ENCODE data around the gene STIM1.

Gene STIM1

GRCh38 chr11:4098026-4098621 is 242.7 kb downstream of the STIM1 start:
- CTCF ChIA-PET, result interaction anchor here (1.0 to 1.8 kb wide), 3 partner anchors 21 to 291 kb away, joined by 3 to 5 read pairs (median 3); no protein-coding TSS in a partner anchor
- POLR2A ChIA-PET, result no interaction called here
- DNase-seq (ENCODE audit: extremely low spot score), result no peak
- TF ChIP-seq CTCF (IDR thresholded peaks at IDR 0.05; ENCODE audit: control extremely low read depth, extremely low read depth, low read depth, missing control alignments), result no peak

- POLR2A ChIA-PET, result no interaction called here
- DNase-seq (ENCODE audit: extremely low spot score), result no peak
Observed at GRCh38 chr11:4102711-4103110, 247.2 kb downstream of the STIM1 start.

GRCh38 chr11:4103269-4103668 is 247.8 kb downstream of the STIM1 start:
- no peak for DNase-seq (ENCODE audit: extremely low spot score)
- TF ChIP-seq CTCF (IDR thresholded peaks at IDR 0.05; ENCODE audit: control extremely low read depth, extremely low read depth, low read depth, missing control alignments), result no peak
- ChIA-PET POLR2A (no interaction called here), CTCF (interaction anchor here (1.1 kb wide), 1 partner anchor 423 kb away, joined by 3 read pairs; no protein-coding TSS in a partner anchor)

More at GRCh38 chr11:4102711-4103110, 247.2 kb downstream of the STIM1 start:
- CTCF ChIA-PET, result interaction anchor here (1.1 kb wide), 1 partner anchor 422 kb away, joined by 3 read pairs; no protein-coding TSS in a partner anchor
- TF ChIP-seq CTCF (IDR thresholded peaks at IDR 0.05; ENCODE audit: control extremely low read depth, extremely low read depth, low read depth, missing control alignments), result no peak

- ChIA-PET CTCF (interaction anchor here (0.7 to 2.6 kb wide), 4 partner anchors 10 to 256 kb away, joined by 3 to 8 read pairs (median 6); partner anchors contain the start of gene RRM1), POLR2A (no interaction called here)
- TF ChIP-seq CTCF (IDR thresholded peaks at IDR 0.05; ENCODE audit: control extremely low read depth, extremely low read depth, low read depth, missing control alignments), result no peak
- no peak for DNase-seq (ENCODE audit: extremely low spot score)
Observed at GRCh38 chr11:4105916-4106315, 250.5 kb downstream of the STIM1 start.

GRCh38 chr11:4111834-4112233 is 256.4 kb downstream of the STIM1 start:
- DNase-seq (ENCODE audit: extremely low spot score), result no peak
- CTCF ChIA-PET, result interaction anchor here (1.3 kb wide), 1 partner anchor 10 kb away, joined by 3 read pairs; no protein-coding TSS in a partner anchor
- POLR2A ChIA-PET, result interaction anchor here (0.6 kb wide), 1 partner anchor 366 kb away, joined by 4 read pairs; no protein-coding TSS in a partner anchor
- TF ChIP-seq CTCF (IDR thresholded peaks at IDR 0.05; ENCODE audit: control extremely low read depth, extremely low read depth, low read depth, missing control alignments), result no peak

GRCh38 chr11:4115128-4115527 is 259.7 kb downstream of the STIM1 start:
- ChIA-PET CTCF (no interaction called here), POLR2A (no interaction called here)
- TF ChIP-seq CTCF (IDR thresholded peaks at IDR 0.05; ENCODE audit: control extremely low read depth, extremely low read depth, low read depth, missing control alignments), result no peak
- DNase-seq (ENCODE audit: extremely low spot score), result no peak

Measured in GM10248 (cell line).